Glutamatergic neuron (in vitro differentiated cells): ENCODE results near the gene ZCWPW1. TPM values are rescaled to one million over a fixed set of nuclear protein-coding genes. Genes with fewer than 3 reads are reported as not detected.
"Not testable (repeated sequence)": the region's sequence is repeated elsewhere in the genome, so short reads cannot be mapped to it uniquely, and the experiment has no call there.

Source experiments
- DNase-seq: peaks from one replicate; pipeline ENCODE4 v3.0.0; 2022
- H3K27ac Mint-ChIP-seq: one replicate; pipeline ENCODE4 v1.8.0; 2020; ENCODE audit warnings: mild to moderate bottlenecking, mixed read lengths, inconsistent platforms; ENCODE audit not compliant: unreplicated experiment
- H3K27me3 Mint-ChIP-seq: one replicate; pipeline ENCODE4 v1.8.0; 2020; ENCODE audit warnings: mild to moderate bottlenecking, moderate library complexity, mixed read lengths, inconsistent platforms; ENCODE audit not compliant: unreplicated experiment
- H3K36me3 Mint-ChIP-seq: one replicate; pipeline ENCODE4 v1.8.0; 2020; ENCODE audit warnings: mild to moderate bottlenecking, mixed read lengths, inconsistent platforms; ENCODE audit not compliant: unreplicated experiment
- H3K4me1 Mint-ChIP-seq: one replicate; pipeline ENCODE4 v1.8.0; 2020; ENCODE audit warnings: mild to moderate bottlenecking, low read depth, mixed read lengths, inconsistent platforms; ENCODE audit not compliant: unreplicated experiment
- H3K4me3 Mint-ChIP-seq: one replicate; pipeline ENCODE4 v1.8.0; 2020; ENCODE audit warnings: mild to moderate bottlenecking, mixed read lengths, inconsistent platforms; ENCODE audit not compliant: unreplicated experiment
- H3K9me3 Mint-ChIP-seq: one replicate; pipeline ENCODE4 v1.8.0; 2020; ENCODE audit warnings: mild to moderate bottlenecking, moderate library complexity, mixed read lengths, inconsistent platforms; ENCODE audit not compliant: unreplicated experiment
- total RNA-seq: library from RNA; stranded (reverse); fragmentation: NEBNext Ultra II Directional; extraction: Animal tissue kit (Norgen Biotek cat#: 25700); gene quantifications from one replicate; pipeline ENCODE4 v1.2.1, GENCODE V29; 2021; ENCODE audit not compliant: unreplicated experiment
- TF ChIP-seq, protein P1 (sequence below): fragments of 200-600 bp; sonication (generic); IDR thresholded peaks from one replicate; pipeline ENCODE4 v1.5.0; 2021; ENCODE audit not compliant: partially characterized antibody, unreplicated experiment

The ZCWPW1 gene
- total RNA-seq, 1 donor from 2014 or later = 1.8 TPM

DNA sequence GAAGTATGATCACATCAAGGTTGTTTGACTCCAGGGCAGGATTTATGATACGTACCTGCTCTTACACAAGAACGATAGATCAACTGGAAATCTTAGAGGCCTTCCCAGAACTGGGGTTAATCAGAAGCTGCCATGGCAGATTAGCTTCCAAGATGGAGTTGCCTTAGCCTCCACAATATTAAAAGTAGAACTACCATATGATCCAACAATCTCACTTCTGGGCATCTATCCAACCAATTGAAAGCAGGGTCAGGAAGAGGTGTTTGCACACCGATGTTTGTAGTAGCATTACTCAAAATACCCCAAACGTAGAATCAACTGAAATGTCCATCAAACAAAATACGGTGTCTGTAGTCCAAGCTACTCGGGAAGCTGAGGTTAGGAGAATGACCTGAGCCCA, 64.0 kb downstream of the ZCWPW1 start:
- Mint-ChIP-seq H3K27ac (no peak overlapping the region), H3K4me3 (no peak overlapping the region), H3K4me1 (peaks cover 3% of the 10 kb centered on the region), H3K9me3 (peaks cover 3% of the 10 kb centered on the region), H3K36me3 (no peaks in the 10 kb centered on the region), H3K27me3 (peaks cover 6% of the 10 kb centered on the region)
- TF ChIP-seq, protein P1, sequence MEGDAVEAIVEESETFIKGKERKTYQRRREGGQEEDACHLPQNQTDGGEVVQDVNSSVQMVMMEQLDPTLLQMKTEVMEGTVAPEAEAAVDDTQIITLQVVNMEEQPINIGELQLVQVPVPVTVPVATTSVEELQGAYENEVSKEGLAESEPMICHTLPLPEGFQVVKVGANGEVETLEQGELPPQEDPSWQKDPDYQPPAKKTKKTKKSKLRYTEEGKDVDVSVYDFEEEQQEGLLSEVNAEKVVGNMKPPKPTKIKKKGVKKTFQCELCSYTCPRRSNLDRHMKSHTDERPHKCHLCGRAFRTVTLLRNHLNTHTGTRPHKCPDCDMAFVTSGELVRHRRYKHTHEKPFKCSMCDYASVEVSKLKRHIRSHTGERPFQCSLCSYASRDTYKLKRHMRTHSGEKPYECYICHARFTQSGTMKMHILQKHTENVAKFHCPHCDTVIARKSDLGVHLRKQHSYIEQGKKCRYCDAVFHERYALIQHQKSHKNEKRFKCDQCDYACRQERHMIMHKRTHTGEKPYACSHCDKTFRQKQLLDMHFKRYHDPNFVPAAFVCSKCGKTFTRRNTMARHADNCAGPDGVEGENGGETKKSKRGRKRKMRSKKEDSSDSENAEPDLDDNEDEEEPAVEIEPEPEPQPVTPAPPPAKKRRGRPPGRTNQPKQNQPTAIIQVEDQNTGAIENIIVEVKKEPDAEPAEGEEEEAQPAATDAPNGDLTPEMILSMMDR = no peak
- no peak for DNase-seq

DNA sequence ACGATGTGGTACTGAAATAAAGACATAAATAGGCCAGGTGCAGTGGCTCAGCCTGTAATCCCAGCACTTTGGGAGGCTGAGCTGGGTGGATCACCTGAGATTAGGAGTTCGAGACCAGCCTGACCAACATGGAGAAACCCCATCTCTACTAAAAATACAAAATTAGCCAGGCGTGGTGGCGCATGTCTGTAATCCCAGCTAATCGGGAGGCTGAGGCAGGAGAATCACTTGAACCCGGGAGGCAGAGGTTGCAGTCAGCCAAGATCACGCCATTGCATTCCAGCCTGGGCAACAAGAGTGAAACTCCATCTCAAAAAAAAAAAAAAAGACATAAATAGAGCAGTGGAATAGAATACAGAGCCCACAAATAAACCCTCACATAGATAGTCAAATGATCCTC, 64.7 kb downstream of the ZCWPW1 start:
- DNase-seq, H3K4me3 Mint-ChIP-seq, H3K4me1 Mint-ChIP-seq, H3K27me3 Mint-ChIP-seq, H3K9me3 Mint-ChIP-seq, H3K27ac Mint-ChIP-seq, H3K36me3 Mint-ChIP-seq: not testable (repeated sequence)

DNA sequence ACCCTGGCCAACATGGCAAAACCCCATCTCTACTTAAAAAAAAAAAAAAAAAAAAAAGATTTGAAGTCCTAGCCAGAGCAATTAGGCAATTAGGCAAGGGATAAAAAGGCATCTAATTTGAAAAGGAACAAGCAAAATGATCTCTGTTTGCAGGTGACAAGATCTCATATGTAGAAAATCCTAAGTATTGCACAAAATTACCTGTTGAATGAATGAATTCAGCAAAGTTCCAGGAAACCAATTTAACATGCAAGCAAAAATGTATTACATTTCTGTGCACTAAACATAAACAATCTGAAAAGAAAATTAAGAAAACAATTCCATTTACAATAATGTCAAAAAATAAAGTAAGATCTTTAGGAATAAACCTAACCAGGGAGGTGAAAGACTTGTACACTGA, 65.4 kb downstream of the ZCWPW1 start:
- Mint-ChIP-seq H3K4me1 (peaks cover 1% of the 10 kb centered on the region), H3K9me3 (peaks cover 3% of the 10 kb centered on the region), H3K27ac (no peak overlapping the region), H3K27me3 (peaks cover 6% of the 10 kb centered on the region), H3K4me3 (no peak overlapping the region), H3K36me3 (no peaks in the 10 kb centered on the region)
- no peak for DNase-seq
- TF ChIP-seq, protein P1 = no peak

DNA sequence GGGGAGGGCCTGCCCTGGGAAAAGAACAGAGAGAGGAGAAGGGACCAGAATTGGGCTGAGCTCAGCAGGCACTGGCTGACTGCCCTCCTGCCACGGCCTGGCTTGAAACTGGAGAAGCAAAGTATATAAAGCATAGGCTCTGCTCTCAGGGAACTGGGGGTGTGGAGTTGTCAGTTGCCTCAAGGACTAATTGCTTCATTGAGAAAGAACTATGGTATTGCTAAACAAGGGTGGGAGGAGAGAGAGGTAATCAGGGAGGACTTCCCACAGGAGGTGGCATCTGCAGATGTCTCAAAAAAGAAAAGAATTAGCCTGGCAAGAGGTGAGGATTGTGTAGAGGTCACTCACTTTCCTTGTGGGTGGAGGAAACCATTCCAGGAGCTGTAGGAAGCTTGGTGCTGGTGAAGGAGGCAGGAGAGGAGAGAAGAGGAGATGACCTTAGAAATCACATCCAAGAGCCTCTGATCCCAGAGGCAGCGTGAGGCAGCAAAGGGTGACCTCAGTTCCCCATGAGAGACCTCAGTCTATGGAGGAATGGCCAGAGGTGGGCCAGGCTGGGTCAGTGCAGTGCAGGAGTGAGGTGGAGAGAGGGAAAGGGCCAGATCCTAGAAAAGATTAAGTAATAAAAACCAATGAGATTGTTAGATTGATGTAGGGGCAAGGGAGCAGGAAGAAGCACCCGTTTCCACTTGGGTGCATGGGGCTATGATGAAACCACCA, 68.2 kb downstream of the ZCWPW1 start:
- TF ChIP-seq, protein P1 = no peak
- H3K36me3 Mint-ChIP-seq = no peaks in the 10 kb centered on the region
- H3K4me3 Mint-ChIP-seq = no peak overlapping the region
- H3K27ac Mint-ChIP-seq = no peak overlapping the region
- H3K27me3 Mint-ChIP-seq = peaks cover 2% of the 10 kb centered on the region
- no peak for DNase-seq
- H3K4me1 Mint-ChIP-seq = no peaks in the 10 kb centered on the region
- no peaks in the 10 kb centered on the region for H3K9me3 Mint-ChIP-seq

DNA sequence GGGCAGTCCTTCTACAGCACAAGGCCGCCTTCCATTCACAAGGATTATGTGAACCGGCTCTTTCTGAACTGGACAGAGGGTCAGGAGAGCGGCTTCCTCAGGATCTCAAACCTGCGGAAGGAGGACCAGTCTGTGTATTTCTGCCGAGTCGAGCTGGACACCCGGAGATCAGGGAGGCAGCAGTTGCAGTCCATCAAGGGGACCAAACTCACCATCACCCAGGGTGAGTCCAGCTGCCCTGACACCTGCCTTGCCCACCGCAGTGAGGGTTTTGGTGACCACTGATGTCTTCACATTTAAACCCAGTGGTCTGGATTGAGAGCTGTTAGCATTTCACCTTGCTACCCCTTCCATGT, 69.7 kb downstream of the ZCWPW1 start:
- Mint-ChIP-seq H3K27ac (no peak overlapping the region), H3K27me3 (peaks cover 2% of the 10 kb centered on the region), H3K9me3 (peaks cover 4% of the 10 kb centered on the region), H3K4me1 (peaks cover 2% of the 10 kb centered on the region), H3K4me3 (no peak overlapping the region), H3K36me3 (no peaks in the 10 kb centered on the region)
- TF ChIP-seq, protein P1 = no peak
- DNase-seq = no peak
